Uterus (tissue), 2 donors: Measurements from ENCODE around the gene DUSP10.

Experiments used
- CTCF ChIP-seq, 4 experiments: fragments of 200-600 bp in 2 of 4; fragments of 450-650 bp in 2 of 4; sonication (generic) in 2 of 4; IDR thresholded peaks; one replicate each; pipeline ENCODE4 v1.5.1; 2016 to 2019; ENCODE audit warnings: antibody characterized with exemption in 4 of 4, mild to moderate bottlenecking in 2 of 4, moderate library complexity in 1 of 4
- POLR2A ChIP-seq, 2 donors: fragments of 450-650 bp; IDR thresholded peaks; one replicate each; pipeline ENCODE4 v1.6.1; 2016; ENCODE audit warnings: antibody characterized with exemption in 2 of 2, mild to moderate bottlenecking in 1 of 2, moderate library complexity in 1 of 2

- TF ChIP-seq CTCF (IDR thresholded peaks at IDR 0.05), result no peak
- TF ChIP-seq POLR2A (IDR thresholded peaks at IDR 0.05), result no peak
Observed at GRCh38 chr1:221732052-221732451, 9.8 kb downstream of the DUSP10 start.
